HG03066 (cell line): ENCODE measurements around the gene IRF9.
A peak's percentile ranks its signal among the peaks of the same experiment; 100 is the strongest.
"Not testable (repeated sequence)": the region's sequence is repeated elsewhere in the genome, so short reads cannot be mapped to it uniquely, and the experiment has no call there.

Source experiments
- ATAC-seq: cut with Tn5 transposase; IDR thresholded peaks from one replicate; pipeline ENCODE4 v1.9.1; 2021; ENCODE audit warnings: low read depth; ENCODE audit not compliant: unreplicated experiment

IRF9 gene

GRCh38 chr14:24188251-24189058 lies 27.4 kb downstream of the IRF9 start, which contains the start of gene IPO4:
Gene IPO4, minus strand, starts transcription at chr14:24188816. Its CDS starts 29 bp downstream, at chr14:24188787.
- peak; percentile 94 for ATAC-seq

- ATAC-seq = no peak
Observed at GRCh38 chr14:24189059-24189375, 28.0 kb downstream of the IRF9 start.

GRCh38 chr14:24189460-24189859 lies 28.4 kb downstream of the IRF9 start:
- ATAC-seq = no peak

- no peak for ATAC-seq
Observed at GRCh38 chr14:24190416-24190815, 29.4 kb downstream of the IRF9 start.

GRCh38 chr14:24192933-24193332 lies 31.9 kb downstream of the IRF9 start:
- ATAC-seq = no peak

GRCh38 chr14:24194186-24194872 lies 33.3 kb downstream of the IRF9 start:
- no peak for ATAC-seq

- ATAC-seq = no peak
Observed at GRCh38 chr14:24194873-24195185, 33.8 kb downstream of the IRF9 start.

- peak; percentile 82 for ATAC-seq
Observed at GRCh38 chr14:24195186-24196070, 34.4 kb downstream of the IRF9 start, which contains the start of gene TM9SF1. Gene TM9SF1, minus strand, starts transcription at chr14:24195441. Its CDS starts 422 bp downstream, at chr14:24195019.

- peak; percentile 32 for ATAC-seq
Observed at GRCh38 chr14:24196071-24197055, 35.3 kb downstream of the IRF9 start.

- ATAC-seq = no peak
Observed at GRCh38 chr14:24197056-24197450, 36.0 kb downstream of the IRF9 start.

GRCh38 chr14:24198814-24199524 lies 37.9 kb downstream of the IRF9 start:
- no peak for ATAC-seq

- not testable (repeated sequence) for ATAC-seq
Observed at GRCh38 chr14:24202538-24202937, 41.5 kb downstream of the IRF9 start.

- ATAC-seq = not testable (repeated sequence)
Observed at GRCh38 chr14:24203249-24203886, 42.3 kb downstream of the IRF9 start.

- ATAC-seq = no peak
Observed at GRCh38 chr14:24204163-24205146, 43.4 kb downstream of the IRF9 start.

GRCh38 chr14:24206260-24207103 lies 45.4 kb downstream of the IRF9 start:
- no peak for ATAC-seq

- ATAC-seq = no peak
Observed at GRCh38 chr14:24207104-24207551, 46.1 kb downstream of the IRF9 start.

GRCh38 chr14:24207625-24208024 lies 46.6 kb downstream of the IRF9 start:
- ATAC-seq = no peak
